Stimulated activated naive B cell treated with anti-CD40 and anti-IgM and Interleukin-4, amounts not matched to agents 10 μg/mL and 1 μg/mL and 100 μg/mL, for 72 hours (primary cell): ENCODE data around the gene HSPB6.

Experiments
- ATAC-seq, 2 donors: fragments of 150-1000 bp; cut with Tn5 transposase; replicated peaks; 2 replicates each; pipeline ENCODE4 v1.10.0; 2021; ENCODE audit warnings: moderate library complexity in 1 of 2
- DNase-seq: peaks from one replicate; pipeline ENCODE4 v3.0.0; 2021
- H3K27ac Mint-ChIP-seq: one replicate; pipeline ENCODE4 v1.8.0; 2022; ENCODE audit warnings: mild to moderate bottlenecking, mixed read lengths
- H3K27me3 Mint-ChIP-seq, 2 donors: one replicate each; pipeline ENCODE4 v1.8.0; 2022; ENCODE audit warnings: mixed read lengths in 2 of 2
- H3K36me3 Mint-ChIP-seq, 2 donors: one replicate each; pipeline ENCODE4 v1.8.0; 2022; ENCODE audit warnings: mixed read lengths in 2 of 2, mild to moderate bottlenecking in 1 of 2
- H3K4me1 Mint-ChIP-seq, 2 donors: one replicate each; pipeline ENCODE4 v1.8.0; 2022; ENCODE audit warnings: mixed read lengths in 2 of 2, mild to moderate bottlenecking in 1 of 2
- H3K4me3 Mint-ChIP-seq, 2 donors: one replicate each; pipeline ENCODE4 v1.8.0; 2022; ENCODE audit warnings: mild to moderate bottlenecking in 2 of 2, mixed read lengths in 2 of 2, moderate library complexity in 1 of 2
- H3K9me3 Mint-ChIP-seq, 2 donors: one replicate each; pipeline ENCODE4 v1.8.0; 2022; ENCODE audit warnings: mixed read lengths in 2 of 2, mild to moderate bottlenecking in 1 of 2

Gene HSPB6

DNA sequence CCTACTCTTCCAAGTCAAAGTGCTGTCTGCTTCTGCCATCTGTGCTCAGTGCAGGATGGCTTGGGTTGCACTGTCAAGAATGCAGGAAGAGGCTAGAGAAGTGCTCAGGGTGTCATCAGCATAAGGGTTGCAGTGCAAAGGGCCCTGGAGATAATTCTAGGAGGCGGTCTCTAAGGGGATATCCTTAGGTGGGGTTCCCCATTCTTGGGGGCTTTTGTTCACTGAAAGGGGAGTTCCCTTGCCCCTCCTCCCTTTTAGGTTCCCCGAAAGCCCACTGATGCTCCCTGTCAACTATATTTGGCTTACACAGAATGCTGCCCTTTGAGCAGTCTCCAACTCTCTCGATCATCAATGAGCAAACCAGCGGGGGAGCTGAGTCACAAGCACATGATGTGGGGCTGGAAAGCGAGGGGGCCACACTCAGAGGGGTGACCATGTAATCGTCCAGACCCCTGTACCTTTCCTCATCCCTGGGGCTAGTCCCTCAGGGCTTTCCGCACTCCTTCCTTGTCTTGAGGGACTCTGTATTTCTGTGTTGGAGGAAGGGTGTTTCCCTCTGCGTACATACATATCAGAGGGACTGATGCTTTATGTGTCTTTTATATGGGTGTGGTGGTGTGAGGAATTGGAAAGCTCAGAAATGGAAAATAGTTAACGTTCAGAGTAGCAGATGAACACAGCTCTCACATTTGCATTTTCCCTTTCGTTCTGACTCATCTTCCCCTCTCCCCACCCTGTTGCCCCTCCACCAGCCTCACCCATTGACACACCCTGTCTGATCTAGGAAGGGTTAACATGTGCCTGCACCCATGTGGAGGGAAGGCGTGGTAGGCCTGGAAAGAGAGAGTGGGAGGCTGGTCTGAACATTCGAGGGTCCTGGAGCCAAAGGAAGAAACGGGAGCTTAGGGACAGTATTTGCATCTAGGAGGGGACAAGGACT, 45.8 kb downstream of the HSPB6 start:
- ATAC-seq = peak; percentile 62 to 71
- Mint-ChIP-seq H3K9me3 (peaks cover 2 to 4% of the 10 kb centered on the region in 2 donors), H3K36me3 (peaks cover 12 to 31% of the 10 kb centered on the region in 2 donors), H3K27ac (peak overlapping the region; percentile 99), H3K4me1 (peaks cover 46 to 61% of the 10 kb centered on the region in 2 donors), H3K27me3 (no peaks in the 10 kb centered on the region), H3K4me3 (peak overlapping the region; percentile 62 to 81)
- DNase-seq = peak; percentile 76

- H3K36me3 Mint-ChIP-seq = peaks cover 6 to 11% of the 10 kb centered on the region in 2 donors
- H3K27me3 Mint-ChIP-seq = no peaks in the 10 kb centered on the region
- no peak overlapping the region for H3K4me3 Mint-ChIP-seq
- H3K9me3 Mint-ChIP-seq = peaks cover 2 to 4% of the 10 kb centered on the region in 2 donors
- no peak overlapping the region for H3K27ac Mint-ChIP-seq
- DNase-seq (no peak), ATAC-seq (no peak)
- peaks cover 24 to 34% of the 10 kb centered on the region in 2 donors for H3K4me1 Mint-ChIP-seq
Measured at GRCh38 chr19:35708391-35708790, 48.4 kb downstream of the HSPB6 start.
